Measurements from ENCODE around the gene GAPVD1. TPM values are rescaled to one million over a fixed set of nuclear protein-coding genes. Genes with fewer than 3 reads are reported as not detected.

The GAPVD1 gene
- total RNA-seq, 1 experiment from 2014 or later, result 53.1 TPM

GRCh38 chr9:125409217-125409636 is 147.6 kb downstream of the GAPVD1 start:
- Histone ChIP-seq H4K20me1 (ENCODE audit: insufficient read depth) (no peaks in the 10 kb centered on the region), H3K36me3 (ENCODE audit: control insufficient read depth in 1 of 2, insufficient read depth in 2 of 2, low read length in 2 of 2) (no peaks in the 10 kb centered on the region), H3K4me3 (replicated peaks in 1 of 2; ENCODE audit: low read depth in 1 of 2, low read length in 2 of 2) (peak overlapping the region; percentile 79 to 81), H2AFZ (ENCODE audit: low read depth, low read length, poor library complexity, severe bottlenecking) (no peak overlapping the region), H3K79me2 (ENCODE audit: insufficient read depth, low read length) (no peaks in the 10 kb centered on the region; the same call in 1 of the 2 replicates), H3K27ac (ENCODE audit: low read depth, low read length) (peak overlapping the region; percentile 82), H3K27me3 (ENCODE audit: insufficient read depth, low read length) (no peaks in the 10 kb centered on the region), H3K4me1 (ENCODE audit: control insufficient read depth in 1 of 2, insufficient read depth in 2 of 2, low read length in 2 of 2) (peaks cover 17 to 54% of the 10 kb centered on the region in 2 experiments), H3K9me3 (ENCODE audit: control insufficient read depth in 1 of 2, insufficient read depth in 1 of 2, low read depth in 1 of 2, low read length in 2 of 2) (no peaks in the 10 kb centered on the region), H3K9ac (ENCODE audit: low read length) (peak overlapping the region; percentile 83), H3K4me2 (ENCODE audit: low read length) (peak overlapping the region; percentile 92), H3K9me2 (ENCODE audit: insufficient read depth) (no peaks in the 10 kb centered on the region)
- POLR2A ChIA-PET, result interaction anchor here (1.0 to 1.3 kb wide), 2 partner anchors 9 to 168 kb away, joined by 3 to 4 read pairs; partner anchors contain the start of gene HSPA5
- TF ChIP-seq SRF (IDR thresholded peaks at IDR 0.05; ENCODE audit: low read depth) (no peak), YY1 (IDR thresholded peaks at IDR 0.05; ENCODE audit: extremely low read depth, insufficient replicate concordance, low read depth, low read length) (peak; percentile 22), POLR2AphosphoS5 (IDR thresholded peaks at IDR 0.05; ENCODE audit: low read depth, low read length) (peak; percentile 65; the same call in 1 of the 2 replicates), POLR2A (IDR thresholded peaks at IDR 0.05; ENCODE audit: borderline replicate concordance, extremely low read depth, insufficient read depth, insufficient read length) (peak; percentile 8), ZFX (IDR thresholded peaks at IDR 0.05) (no peak), ELF1 (IDR thresholded peaks at IDR 0.05; ENCODE audit: borderline replicate concordance, low read depth) (no peak), ZNF274 (IDR thresholded peaks at IDR 0.05; ENCODE audit: low read depth, low read length) (no peak), EZH2phosphoT487 (IDR thresholded peaks at IDR 0.05; ENCODE audit: borderline replicate concordance) (no peak), TCF7L2 (IDR thresholded peaks at IDR 0.05; ENCODE audit: borderline replicate concordance, extremely low read depth, insufficient read depth, insufficient read length) (no peak)
- TF ChIP-seq, protein P1, sequence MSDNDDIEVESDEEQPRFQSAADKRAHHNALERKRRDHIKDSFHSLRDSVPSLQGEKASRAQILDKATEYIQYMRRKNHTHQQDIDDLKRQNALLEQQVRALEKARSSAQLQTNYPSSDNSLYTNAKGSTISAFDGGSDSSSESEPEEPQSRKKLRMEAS (IDR thresholded peaks at IDR 0.05), result no peak
- DNase-seq (ENCODE audit: low read depth, low spot score), result peak; percentile 86
- no TSS peak for BruUV-seq (replicated peaks)
- intact Hi-C loops (cut with micrococcal nuclease), result loop anchor here (2.0 to 5.0 kb wide), 4 partner anchors 338 to 1082 kb away; partner anchors contain the start of gene PBX3
- RAD21 ChIA-PET (ENCODE audit: low non-redundant PET in 1 of 2, low total read pairs in 2 of 2, uncharacterized antibody in 2 of 2, unreplicated experiment in 2 of 2), result interaction anchor here in 1 of 2 experiments (0.6 kb wide), 1 partner anchor 619 kb away, joined by 4 read pairs; no protein-coding TSS in a partner anchor
- CTCF ChIA-PET, result interaction anchor here (1.1 to 3.3 kb wide), 3 partner anchors 10 to 1103 kb away, joined by 3 to 25 read pairs (median 4); no protein-coding TSS in a partner anchor
- ATAC-seq, result peak; percentile 67
